GM21619 (cell line): ENCODE measurements around the gene SEMA5B.

ENCODE experiments used
- ATAC-seq: cut with Tn5 transposase; IDR thresholded peaks from one replicate; pipeline ENCODE4 v1.9.1; 2021; ENCODE audit not compliant: unreplicated experiment

SEMA5B gene

GRCh38 chr3:122930063-122930997 lies 97.2 kb downstream of the SEMA5B start:
- no peak for ATAC-seq

DNA sequence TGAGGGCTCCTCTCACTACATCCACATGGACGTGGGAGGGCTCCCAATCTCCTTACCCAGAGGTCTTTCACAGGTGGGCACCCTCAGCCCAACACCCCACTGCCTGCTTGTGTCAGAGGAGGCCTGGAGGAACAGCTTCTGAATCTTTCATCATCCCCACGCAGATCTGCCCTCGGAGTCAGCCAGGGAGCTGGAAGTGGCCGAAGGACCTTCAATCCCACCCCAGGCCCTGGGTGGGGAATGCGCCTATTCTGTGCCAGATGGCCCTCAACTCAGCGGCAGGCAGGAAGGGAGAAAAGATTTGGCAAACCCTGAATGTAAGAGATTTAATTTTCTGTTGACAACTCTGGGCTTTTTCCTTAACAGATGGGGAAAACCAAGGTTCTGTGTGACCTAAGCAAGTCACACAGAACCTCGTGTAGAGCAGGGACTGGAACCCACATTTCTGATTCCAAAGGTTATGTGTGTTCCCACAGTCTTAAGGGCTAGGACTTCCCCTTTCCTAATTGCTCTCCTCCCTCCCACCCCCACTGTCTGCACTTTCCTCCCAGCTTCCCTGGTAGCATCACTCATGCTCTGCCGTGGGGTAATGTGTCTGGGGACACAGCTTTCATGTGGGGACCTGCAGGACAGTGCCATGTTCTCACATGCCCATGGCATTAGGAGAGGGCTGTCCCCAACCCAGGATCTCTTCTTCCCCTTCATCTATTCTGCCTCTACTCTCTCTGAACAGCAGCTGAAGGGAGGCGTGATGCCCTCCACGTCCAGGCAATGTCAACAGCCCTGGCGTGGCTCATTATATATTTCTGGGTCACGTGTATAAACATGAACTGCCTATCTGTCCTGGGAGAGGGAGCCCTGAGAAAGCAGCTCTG lies 98.1 kb downstream of the SEMA5B start:
- no peak for ATAC-seq

DNA sequence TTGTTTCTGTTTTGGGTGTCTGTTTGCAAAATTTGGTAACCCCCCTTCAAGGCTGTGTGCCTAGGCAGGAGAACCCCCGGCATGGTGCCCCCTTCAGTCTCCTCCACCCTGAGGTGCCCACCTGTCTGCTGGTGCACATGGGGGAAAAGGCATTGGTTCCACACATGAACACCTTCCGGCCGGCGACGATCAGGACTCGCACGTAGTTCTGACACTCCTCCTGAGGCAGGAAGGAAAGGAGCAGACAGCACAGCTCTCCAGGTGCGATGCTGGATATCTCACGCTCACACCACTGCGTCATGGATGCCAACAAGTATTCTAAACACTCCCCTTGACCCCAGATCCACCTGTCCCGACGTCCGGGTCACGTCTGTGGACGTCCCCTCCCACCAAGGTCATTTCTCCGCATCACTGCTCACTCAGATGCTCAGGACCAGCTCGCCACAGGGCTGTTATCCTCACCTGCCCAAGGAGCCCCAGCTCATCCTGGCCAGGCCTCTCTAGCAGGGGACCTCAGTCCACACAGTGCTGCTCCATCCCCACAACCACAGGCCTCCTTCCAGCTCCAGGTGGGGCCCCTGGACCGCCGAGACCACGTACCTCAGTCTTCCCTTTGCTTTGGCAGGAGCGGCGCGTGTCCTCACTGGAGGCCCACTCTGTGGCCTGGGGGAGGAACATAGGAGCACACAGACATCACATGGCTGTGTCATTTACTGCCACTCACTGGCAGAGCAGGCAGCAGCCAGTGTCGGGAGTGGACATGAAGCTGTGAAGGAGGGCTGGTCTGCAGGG lies 99.0 kb downstream of the SEMA5B start:
- no peak for ATAC-seq

- ATAC-seq, result no peak
Observed at GRCh38 chr3:122927726-122928125, 99.8 kb downstream of the SEMA5B start.

DNA sequence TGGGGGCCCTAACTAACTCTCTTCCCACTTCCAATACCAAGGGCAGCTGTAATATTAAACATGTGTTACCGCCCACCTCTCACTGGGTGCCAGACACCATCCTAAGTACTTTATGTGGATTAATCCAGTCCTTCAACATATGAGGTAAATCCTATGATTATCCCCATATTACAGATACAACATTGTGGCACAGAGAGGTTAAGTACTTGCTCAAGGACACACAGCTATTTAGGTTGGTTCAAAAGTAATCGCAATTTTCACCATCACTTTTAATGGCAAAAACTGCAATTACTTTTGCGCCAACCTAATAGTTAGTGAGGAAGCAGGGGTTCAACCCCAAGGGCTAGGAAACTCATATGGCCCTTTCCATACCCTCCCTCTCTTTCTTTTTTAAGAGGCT lies 100.8 kb downstream of the SEMA5B start:
- ATAC-seq, result no peak

DNA sequence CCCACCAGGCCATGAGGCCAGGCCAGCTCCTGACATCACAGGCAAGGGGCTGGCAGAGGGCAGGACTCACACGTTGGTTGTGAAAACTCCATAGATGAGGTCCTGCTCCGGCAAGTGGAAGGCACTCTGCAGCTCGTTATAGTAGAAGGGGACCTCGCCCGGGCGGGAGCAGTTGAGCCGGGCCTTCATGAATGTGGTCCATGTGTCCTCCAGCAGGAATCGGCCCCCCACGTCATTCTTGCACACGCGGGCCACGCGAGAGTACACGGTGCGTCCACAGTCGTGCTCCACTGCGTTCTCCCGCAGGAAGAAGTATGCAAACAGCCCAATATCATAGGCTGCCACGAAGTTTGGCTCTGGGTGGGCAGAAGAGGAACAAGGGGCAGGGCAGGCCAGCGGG lies 101.2 kb downstream of the SEMA5B start:
- no peak for ATAC-seq

- ATAC-seq, result no peak
Observed at GRCh38 chr3:122925756-122926155, 101.8 kb downstream of the SEMA5B start.

DNA sequence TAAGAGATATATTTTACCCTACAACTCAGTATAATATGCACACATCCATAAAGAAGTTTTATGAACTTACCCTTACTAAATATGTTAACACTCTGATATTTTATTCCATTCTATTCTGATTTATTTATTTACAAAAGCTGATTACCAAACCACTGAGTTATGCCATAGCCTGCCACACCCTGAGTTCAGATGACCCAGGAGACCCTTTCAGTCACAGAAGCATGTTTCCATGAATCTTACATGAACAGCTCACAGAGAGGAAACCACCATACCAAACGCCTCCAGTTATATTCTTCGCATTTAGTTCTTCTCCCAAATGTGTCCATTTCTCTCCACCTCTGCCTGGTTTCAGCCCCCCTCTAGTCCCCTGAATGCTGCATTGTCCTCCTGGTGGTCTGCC lies 103.5 kb downstream of the SEMA5B start:
- ATAC-seq, result no peak

DNA sequence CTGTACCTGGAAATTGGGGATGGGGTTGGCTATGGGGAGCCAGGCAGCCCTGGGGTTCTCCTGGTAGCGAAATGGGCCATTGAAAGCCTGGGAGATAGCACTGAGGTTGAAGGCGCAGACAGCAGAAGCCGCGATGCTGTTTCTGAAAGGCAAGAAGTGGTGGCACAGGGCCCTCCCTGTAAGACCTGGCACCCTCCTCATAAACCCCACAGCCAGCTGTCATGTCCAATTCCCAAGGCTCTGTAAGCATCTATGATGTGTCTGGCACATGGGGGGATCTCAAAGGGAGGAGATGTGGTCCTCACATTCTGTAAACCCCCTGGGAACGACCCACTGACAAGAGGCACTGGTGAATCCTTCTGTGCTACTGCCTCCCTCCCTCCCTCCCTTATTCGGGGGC lies 104.0 kb downstream of the SEMA5B start:
- no peak for ATAC-seq

DNA sequence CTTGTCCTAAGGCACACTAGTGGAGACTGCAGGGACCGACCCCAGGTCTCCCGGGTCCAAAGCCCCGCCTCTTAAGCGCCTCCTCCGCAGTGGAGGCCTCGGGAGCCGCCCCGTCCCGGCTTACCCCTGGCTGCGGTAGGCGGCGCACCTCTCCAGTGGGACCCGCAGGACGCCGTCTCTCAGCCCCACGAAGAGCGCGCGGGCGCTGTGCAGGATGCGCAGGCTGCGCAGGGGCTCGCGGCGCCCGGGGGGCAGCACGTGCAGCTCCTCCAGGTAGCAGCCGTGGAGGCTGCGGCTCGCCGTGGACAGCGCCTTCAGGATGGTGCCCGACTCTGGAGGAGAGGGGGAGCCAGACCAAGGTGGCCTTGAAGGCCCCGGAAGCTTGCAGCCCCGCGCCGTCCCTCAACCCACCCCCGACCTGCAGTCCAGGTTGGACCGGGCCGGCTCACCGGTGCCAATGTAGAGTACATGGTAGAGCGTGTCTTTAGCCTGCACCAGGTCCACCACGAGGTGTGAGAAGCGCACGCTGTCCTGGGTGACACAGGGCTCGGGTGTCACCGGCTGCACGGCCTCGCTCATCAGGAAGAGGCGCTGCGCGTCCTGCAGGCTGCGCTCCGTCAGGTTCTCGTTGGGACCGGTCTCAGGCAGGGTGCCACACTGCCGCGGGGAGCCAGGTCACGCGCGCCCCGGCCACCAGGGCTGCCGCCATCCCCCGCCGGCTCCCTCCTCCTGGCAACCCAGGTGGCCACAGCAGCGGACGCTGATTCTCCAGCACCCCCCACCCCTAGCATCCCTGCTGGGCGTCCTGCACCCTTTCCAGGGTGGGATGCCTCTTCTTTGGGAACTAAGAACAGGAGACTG lies 105.5 kb downstream of the SEMA5B start:
- ATAC-seq, result no peak

DNA sequence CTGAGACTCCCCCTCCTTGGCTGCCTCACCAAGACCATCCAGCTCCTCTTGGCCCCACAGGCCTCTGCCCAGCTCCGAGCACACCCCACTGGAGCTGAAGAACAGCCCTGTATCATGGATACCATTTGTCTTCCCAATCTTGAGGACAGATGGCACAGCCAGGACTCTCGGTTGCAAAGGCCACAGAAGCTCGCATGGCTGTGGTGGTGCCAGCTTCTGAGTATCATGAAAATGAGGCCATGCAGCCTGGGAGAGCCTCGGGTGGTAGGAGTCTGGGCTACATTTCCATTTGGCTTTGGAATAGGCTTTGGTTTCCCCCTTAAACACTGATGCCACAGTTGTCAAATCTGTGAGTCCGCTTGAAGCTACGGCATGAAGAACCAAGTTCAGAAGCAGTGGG lies 106.6 kb downstream of the SEMA5B start:
- ATAC-seq, result no peak

DNA sequence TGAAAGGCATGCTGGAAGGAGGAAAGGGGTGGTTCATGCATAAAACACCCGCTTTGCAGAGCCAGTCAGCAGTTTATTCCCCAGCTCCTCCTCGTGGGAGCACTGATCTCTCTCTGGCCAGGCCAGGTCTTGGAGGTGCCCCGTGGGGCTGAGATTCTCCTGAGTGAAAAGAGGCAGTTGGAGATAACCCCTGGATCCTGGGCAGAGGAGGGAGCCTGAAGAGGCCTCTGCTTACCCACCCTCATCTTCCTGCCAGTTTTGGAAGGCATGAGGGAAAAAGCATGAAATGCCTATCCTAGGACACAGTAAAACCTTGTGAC lies 108.3 kb downstream of the SEMA5B start:
- ATAC-seq, result no peak

DNA sequence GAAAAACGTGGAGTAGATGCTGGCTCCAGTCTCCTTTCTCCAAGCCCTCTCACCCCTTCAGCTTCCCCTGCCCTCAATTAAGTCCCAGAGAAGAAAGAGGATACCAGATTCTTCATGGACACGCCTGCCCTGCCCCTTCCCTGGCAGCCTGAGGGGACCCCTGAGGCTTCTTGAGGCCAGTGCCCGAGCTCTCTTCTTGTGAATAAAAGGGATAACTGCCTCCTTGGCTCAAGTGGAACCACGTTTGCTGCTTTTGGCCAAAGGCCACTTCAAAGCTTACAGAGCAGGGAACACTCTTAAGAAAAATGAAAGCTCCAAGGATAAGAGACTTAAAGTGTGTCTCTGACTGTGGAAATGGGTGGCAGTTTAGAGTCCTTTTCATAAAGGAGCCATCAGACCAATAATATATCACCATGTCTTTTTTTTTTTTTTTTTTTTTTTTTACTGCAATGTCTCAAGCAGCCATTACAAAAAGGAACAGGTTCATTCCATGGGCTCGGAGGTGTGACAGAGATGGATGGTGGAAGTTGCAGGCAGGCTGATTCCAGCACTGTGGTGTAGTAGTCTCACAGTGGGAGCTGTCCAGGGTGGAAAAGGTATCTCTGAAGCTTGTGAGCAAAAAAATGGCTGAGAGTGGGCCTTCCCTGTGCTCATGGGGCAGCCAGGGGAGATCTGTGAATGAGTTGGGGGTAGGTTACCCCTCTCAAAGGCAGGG lies 108.8 kb downstream of the SEMA5B start:
- ATAC-seq, result no peak

DNA sequence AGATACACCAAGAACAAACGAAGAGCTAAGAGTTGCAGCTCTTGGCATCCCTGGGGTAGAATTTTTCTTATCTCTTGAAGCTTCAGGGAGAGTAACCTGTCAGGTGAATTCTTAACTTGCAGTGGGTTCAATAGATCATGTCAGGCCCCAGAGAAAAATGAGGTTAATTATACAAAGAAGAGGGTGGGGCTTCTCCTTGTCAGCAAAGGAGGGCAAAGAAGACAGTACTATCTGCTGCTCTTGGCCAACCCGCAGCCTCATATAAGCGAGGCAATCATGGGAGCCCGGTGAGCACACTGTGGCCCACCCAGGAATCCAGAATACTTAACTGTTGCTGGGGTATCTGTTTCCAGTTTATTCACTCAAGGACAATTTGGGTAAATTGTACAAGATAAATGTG lies 110.2 kb downstream of the SEMA5B start:
- no peak for ATAC-seq

GRCh38 chr3:122916580-122916979 lies 111.0 kb downstream of the SEMA5B start:
- ATAC-seq, result no peak

DNA sequence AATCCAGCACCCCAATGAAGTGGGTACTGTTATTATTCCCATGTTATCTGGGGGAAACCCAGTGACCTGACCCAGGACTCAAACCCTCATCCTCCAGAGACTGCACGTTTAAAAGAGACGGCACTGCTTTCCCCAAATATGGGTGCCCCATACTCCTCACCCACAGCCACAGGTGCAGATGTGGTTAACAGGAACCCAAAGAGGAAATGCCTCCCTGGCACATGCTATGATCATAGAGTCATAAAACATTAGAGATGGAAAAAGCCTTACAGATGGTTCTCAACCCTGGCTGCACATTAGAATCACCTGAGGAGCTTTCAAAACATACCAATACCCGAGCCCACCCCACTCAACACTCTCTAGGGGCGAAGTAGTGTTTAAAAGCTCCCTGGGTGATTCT lies 111.5 kb downstream of the SEMA5B start:
- no peak for ATAC-seq

GRCh38 chr3:122915300-122916055 lies 112.1 kb downstream of the SEMA5B start:
- ATAC-seq, result no peak

DNA sequence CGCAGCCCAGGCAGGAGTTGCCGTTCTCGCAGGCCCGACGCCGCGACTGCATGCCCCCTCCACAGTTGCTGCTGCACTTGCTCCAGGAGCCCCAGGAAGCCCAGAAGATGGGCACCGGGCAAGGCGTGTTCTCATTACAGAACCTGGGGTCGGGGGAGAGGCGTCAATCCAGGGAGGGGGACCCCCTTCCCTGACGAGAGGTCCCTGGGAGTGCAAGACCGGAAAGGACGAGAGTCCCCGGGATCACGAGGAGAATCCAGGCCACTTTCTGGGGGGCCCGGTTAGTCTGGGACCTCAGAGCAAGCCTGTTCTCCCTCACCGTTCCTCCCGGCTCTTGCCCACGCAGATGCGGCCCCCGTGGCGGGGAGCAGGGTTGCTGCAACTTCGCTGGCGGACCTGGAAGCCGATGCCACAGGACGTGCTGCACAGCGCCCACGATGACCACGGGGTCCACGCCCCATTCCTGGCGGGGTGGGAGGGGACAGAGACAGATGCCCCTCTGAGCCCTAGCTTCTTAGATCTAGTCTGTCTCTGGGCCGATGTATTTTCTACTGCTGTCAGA lies 113.9 kb downstream of the SEMA5B start:
- ATAC-seq, result no peak
